ENCODE results near the gene TTC7B.

Gene TTC7B

DNA sequence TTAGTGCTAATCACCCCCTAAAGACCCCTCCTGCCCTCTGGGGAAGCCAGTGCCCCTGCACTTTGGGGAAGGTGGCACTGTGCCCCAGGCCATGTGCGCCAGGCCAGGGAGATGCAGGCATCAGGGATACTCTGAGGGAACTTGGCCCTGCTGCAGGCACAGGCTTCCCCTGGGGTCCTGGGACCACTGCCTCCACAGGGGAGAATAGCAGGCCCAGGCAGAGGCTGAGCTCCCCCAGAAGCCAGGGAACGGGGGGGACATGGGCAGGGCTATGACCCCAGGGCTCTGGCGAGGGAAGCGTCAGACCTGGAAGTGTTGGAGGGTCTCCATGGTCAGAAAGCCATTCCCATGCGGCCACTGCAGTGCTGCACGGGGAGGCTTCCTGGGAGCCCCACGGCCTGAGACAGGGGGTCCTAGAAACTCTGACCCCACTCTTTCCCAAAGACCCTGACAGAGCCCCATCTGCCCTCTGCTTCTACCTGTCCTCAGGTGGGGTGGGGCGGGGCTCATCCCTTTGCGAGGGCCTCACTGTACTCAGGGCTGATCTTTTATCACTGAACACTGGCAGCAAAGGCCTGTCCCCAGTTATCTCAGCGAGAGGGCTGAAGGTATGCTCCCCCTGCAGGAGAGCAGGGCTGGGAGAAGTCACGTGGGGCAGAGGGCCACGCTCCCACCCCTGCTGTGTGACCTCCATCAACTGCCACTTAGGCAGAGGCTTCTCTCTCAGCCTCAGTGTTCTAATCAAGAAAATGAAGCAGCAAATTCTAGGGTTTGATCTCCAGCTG lies 259.4 kb downstream of the TTC7B start:
- H3K9ac ChIP-seq (ENCODE audit: low read depth, low read length) = no peak overlapping the region
- 90% methylated on average over 12 of the region's 12 CpGs for WGBS

DNA sequence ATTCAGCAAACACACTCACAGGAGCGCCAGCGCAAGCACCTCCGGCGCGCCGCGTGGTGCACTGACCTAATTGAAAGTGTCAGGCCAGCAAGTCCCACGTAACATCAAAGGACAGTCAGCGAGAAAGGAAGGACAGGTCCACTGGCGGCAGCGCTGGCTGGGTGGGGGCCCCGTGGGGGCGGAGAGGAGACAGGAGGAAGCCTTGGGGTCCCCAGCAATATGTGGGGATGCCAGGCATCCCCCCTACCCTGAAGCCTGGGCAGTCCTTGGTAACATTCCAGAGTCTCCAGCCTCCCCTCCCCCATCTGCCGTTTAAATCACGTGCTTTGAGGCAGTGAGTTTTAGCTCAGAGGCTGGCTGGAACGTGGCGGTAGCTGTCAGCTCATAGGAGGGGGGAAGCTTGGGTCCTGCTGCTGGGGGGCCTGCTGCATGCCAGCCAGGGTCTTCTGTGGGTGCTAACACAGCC lies 260.2 kb downstream of the TTC7B start:
- H3K27ac ChIP-seq (ENCODE audit: low read depth, low read length) = no peak overlapping the region
- 41% methylated on average over 17 of the region's 17 CpGs for WGBS
- H3K4me3 ChIP-seq (ENCODE audit: low read length) = peak overlapping the region; percentile 8; the same call in 1 of the 2 replicates
- H3K9ac ChIP-seq (ENCODE audit: low read depth, low read length) = 0 out of 2 replicates have a peak overlapping the region, but pooled peaks have one; percentile 21
- H3K4me1 ChIP-seq (ENCODE audit: insufficient read depth, low read length) = peaks cover 13% of the 10 kb centered on the region
- no peaks in the 10 kb centered on the region for H3K36me3 ChIP-seq (ENCODE audit: insufficient read depth, low read length)
- no peaks in the 10 kb centered on the region for H3K27me3 ChIP-seq (ENCODE audit: insufficient read depth, low read length)
- no peaks in the 10 kb centered on the region for H3K9me3 ChIP-seq (ENCODE audit: insufficient read depth, low read depth, low read length)

More for the DNA sequence above, 259.4 kb downstream of the TTC7B start:
- no peak overlapping the region for H3K27ac ChIP-seq (ENCODE audit: low read depth, low read length)
- no peak overlapping the region for H3K4me3 ChIP-seq (ENCODE audit: low read length)
- no peaks in the 10 kb centered on the region for H3K9me3 ChIP-seq (ENCODE audit: insufficient read depth, low read depth, low read length)
- H3K4me1 ChIP-seq (ENCODE audit: insufficient read depth, low read length) = peaks cover 13% of the 10 kb centered on the region
- H3K36me3 ChIP-seq (ENCODE audit: insufficient read depth, low read length) = no peaks in the 10 kb centered on the region
- no peaks in the 10 kb centered on the region for H3K27me3 ChIP-seq (ENCODE audit: insufficient read depth, low read length)

DNA sequence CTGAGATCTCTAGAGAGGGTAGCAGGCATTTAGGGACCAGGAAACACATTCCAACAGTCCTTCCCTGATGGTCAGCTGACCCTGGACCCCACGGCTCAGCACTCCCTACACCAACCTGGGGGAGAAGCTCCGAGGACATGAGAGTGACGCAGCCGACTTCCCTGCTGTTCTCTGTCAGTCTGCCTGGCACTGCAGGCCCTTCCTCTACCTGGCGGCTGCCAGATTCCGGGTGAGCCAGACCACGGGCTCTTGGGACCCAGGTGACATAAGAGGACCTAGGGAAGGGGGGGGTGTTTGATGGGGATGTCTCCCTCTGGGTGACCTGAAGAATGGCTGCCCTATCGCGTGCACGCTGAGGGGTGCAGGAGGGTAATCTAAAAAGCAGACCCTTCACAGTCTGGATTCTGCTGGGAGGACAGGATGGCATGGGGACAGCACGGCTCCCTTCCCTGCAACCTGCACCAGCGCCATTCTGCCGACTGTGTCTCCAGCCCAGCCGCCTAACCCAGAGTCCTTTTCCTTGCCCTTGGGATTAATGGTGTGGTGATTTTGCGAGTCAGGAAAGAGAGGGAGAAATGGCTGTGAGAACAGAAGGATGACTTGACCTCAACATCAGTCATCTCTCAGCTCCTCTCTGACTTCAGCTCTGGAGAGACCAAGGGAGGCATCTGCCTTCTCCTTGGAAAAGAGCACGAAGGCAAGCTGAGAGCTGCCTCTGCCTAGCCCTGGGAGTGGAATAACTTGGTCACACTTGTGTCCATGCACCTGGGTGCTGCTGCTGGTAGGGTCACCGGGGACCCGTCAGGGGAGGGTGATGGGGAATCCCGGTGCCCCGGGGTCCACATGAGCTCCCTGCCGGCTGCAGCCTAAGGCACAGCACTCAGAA lies 260.9 kb downstream of the TTC7B start:
- H3K4me1 ChIP-seq (ENCODE audit: insufficient read depth, low read length) = peaks cover 13% of the 10 kb centered on the region
- no peak overlapping the region for H3K27ac ChIP-seq (ENCODE audit: low read depth, low read length)
- no peak overlapping the region for H3K4me3 ChIP-seq (ENCODE audit: low read length)
- peaks cover 1% of the 10 kb centered on the region; the same call in 1 of the 2 replicates for H3K9me3 ChIP-seq (ENCODE audit: insufficient read depth, low read depth, low read length)
- WGBS = 86% methylated on average over 21 of the region's 21 CpGs
- H3K36me3 ChIP-seq (ENCODE audit: insufficient read depth, low read length) = no peaks in the 10 kb centered on the region
- H3K27me3 ChIP-seq (ENCODE audit: insufficient read depth, low read length) = no peaks in the 10 kb centered on the region
- H3K9ac ChIP-seq (ENCODE audit: low read depth, low read length) = 0 out of 2 replicates have a peak overlapping the region, but pooled peaks have one; percentile 21

DNA sequence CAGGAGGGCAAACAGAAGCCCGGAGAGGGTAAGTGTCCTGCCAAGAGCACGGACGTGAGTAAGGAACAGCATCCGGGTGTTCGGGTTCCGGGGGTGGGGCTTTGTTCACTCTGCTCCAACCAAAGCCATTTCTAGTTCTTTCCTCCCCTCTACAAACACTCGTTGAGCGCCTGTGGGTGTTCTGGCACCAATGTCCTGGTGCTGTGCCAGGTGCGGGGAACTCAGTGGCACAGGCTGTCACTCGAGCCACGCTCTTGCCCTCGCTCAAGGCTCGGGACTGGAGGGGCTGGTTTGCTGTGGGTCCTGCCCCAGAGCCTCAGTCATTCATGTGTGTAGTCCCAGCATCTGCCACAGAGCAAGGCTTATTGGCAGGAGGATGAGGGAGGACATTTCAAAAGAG lies 261.9 kb downstream of the TTC7B start:
- no peak overlapping the region for H3K27ac ChIP-seq (ENCODE audit: low read depth, low read length)
- 91% methylated on average over 13 of the region's 13 CpGs for WGBS
- H3K4me3 ChIP-seq (ENCODE audit: low read length) = no peak overlapping the region
- no peaks in the 10 kb centered on the region for H3K27me3 ChIP-seq (ENCODE audit: insufficient read depth, low read length)
- H3K9me3 ChIP-seq (ENCODE audit: insufficient read depth, low read depth, low read length) = peaks cover 3% of the 10 kb centered on the region; the same call in 1 of the 2 replicates
- peaks cover 13% of the 10 kb centered on the region for H3K4me1 ChIP-seq (ENCODE audit: insufficient read depth, low read length)
- H3K36me3 ChIP-seq (ENCODE audit: insufficient read depth, low read length) = no peaks in the 10 kb centered on the region
- H3K9ac ChIP-seq (ENCODE audit: low read depth, low read length) = no peak overlapping the region

DNA sequence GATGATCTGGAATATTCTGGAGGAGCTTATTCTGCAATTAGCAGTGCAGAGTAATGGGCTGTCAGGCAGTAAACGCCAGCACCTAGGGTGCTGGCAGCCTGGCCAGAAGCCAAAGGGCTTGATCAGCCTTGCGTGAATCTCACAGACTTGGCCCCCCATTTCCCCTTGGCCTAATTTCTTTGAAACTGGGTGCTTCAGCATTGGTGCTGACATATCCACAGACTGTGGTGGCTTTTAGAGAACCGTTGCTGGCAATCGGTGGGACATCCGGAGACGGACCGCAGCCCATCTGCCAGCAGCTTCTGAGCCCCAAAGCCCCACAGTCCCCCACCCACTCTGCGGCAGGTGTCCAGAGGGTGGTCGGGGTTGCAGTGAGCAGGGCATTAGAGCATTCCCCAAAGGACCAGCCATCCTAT lies 262.3 kb downstream of the TTC7B start:
- H3K36me3 ChIP-seq (ENCODE audit: insufficient read depth, low read length) = no peaks in the 10 kb centered on the region
- peaks cover 3% of the 10 kb centered on the region; the same call in 1 of the 2 replicates for H3K9me3 ChIP-seq (ENCODE audit: insufficient read depth, low read depth, low read length)
- H3K4me3 ChIP-seq (ENCODE audit: low read length) = no peak overlapping the region
- WGBS = 84% methylated on average over 9 of the region's 9 CpGs
- peaks cover 13% of the 10 kb centered on the region for H3K4me1 ChIP-seq (ENCODE audit: insufficient read depth, low read length)
- no peaks in the 10 kb centered on the region for H3K27me3 ChIP-seq (ENCODE audit: insufficient read depth, low read length)
- no peak overlapping the region for H3K27ac ChIP-seq (ENCODE audit: low read depth, low read length)
- no peak overlapping the region for H3K9ac ChIP-seq (ENCODE audit: low read depth, low read length)

DNA sequence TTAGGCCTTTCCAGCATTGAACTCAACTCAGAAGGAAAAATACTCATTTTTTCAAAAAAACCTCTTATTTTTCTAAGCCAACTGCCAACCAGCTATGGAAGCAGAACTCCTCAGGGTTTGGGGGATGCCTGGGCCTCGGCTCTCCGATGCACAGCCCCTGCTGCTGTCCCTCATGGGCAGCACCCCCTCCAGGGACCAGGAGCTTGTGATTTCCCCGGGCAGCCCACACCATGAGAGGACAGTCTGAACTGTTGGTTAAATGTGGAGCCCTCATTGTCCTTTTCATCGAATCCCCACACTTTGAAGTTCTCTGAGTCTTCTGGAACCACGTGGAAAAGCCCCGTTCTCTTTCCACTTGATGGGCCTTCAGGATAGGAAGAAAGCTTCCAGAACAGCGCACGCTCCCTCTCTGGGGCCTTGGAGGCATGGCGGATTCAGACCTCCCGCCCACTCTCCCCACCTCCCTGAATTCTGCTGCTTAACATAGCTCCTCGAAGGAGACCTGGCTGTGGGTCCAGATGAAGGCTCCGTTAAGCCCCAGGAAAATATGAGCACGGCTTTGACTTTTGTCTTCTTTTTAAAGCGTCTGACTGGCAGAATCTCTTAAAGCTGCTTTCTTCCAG lies 262.8 kb downstream of the TTC7B start:
- Histone ChIP-seq H3K9me3 (ENCODE audit: insufficient read depth, low read depth, low read length) (peaks cover 3% of the 10 kb centered on the region; the same call in 1 of the 2 replicates), H3K27ac (ENCODE audit: low read depth, low read length) (no peak overlapping the region), H3K27me3 (ENCODE audit: insufficient read depth, low read length) (no peaks in the 10 kb centered on the region), H3K9ac (ENCODE audit: low read depth, low read length) (no peak overlapping the region), H3K4me3 (ENCODE audit: low read length) (no peak overlapping the region), H3K36me3 (ENCODE audit: insufficient read depth, low read length) (no peaks in the 10 kb centered on the region), H3K4me1 (ENCODE audit: insufficient read depth, low read length) (peaks cover 13% of the 10 kb centered on the region)
- 83% methylated on average over 14 of the region's 14 CpGs for WGBS

DNA sequence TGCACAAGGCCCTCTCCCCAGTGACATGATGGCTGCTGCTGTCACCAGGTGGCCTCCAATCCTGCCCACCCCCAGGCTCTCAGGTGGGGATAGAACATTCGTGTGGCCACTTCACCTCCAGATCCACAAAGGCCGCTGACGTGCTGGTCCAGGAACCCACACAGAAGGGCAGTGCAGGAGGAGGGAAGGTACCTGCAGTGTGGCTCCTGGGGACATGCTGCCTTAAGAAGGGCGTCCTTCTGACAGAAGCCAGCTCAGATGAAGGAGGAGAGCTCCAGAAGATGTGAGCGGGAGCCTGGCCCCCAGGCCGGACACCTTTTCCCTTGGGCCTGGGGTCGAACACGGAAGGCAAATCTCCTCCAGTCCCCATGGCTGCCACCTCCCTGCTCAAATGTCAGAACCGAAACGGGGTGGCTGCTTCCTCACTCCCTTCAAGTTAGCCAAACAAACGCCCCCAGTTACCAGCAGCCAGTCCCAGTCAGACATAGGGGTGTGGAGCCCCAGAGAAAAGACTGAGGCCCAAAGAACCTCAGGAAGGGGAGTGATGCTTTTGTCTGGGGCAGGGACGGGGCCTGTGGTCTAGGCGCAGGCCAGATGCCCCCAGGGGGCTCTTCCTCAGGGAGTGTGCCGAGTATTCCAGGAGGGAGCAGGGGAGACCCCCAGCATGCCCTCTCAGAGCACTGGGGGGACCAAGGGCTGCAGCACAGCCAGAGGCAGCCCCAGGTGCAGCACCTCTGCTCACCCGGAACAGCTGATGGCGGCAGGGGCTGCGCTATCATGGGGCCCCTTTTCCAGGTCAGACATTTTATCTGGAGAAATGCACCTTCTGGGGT lies 263.5 kb downstream of the TTC7B start:
- Histone ChIP-seq H3K4me1 (ENCODE audit: insufficient read depth, low read length) (peaks cover 13% of the 10 kb centered on the region), H3K27ac (ENCODE audit: low read depth, low read length) (no peak overlapping the region), H3K9me3 (ENCODE audit: insufficient read depth, low read depth, low read length) (peaks cover 3% of the 10 kb centered on the region; the same call in 1 of the 2 replicates), H3K36me3 (ENCODE audit: insufficient read depth, low read length) (no peaks in the 10 kb centered on the region), H3K27me3 (ENCODE audit: insufficient read depth, low read length) (no peaks in the 10 kb centered on the region), H3K4me3 (ENCODE audit: low read length) (no peak overlapping the region), H3K9ac (ENCODE audit: low read depth, low read length) (no peak overlapping the region)
- 93% methylated on average over 17 of the region's 17 CpGs for WGBS

DNA sequence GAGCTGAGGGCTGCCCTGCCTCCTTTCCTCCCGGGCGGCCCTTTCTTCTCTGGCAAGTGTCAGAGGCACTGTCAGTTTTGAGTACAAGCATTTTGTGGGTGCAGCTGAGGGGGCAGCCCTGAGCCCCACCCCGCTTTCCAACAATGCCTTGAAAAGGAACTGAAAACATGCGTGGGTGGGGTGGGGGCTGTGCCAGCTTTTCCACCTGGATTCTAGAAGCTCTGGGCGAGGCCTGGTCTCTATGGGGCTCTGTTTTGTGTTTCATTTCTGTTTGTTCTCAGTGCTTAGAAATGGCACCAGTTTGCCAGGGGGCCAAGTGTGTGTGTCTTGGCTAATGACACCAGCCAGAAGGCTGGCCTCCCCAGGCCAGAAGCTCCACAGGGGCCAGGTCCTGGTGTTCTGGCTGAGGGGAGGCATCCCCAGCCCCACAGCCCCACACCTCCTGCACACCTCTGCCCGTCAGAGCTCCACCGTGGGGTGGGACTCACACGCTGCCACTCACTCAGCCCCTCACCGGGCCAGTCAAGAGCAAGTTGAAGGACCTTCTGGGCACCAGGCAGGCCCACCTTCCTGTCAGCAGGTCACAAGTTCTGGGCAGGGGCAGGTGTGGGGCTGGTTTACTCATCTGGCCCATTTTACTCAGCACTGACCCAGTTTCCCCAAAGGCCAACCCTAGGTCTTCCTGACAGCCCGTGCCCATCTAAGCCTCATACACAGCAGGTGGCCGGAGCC lies 264.3 kb downstream of the TTC7B start:
- Histone ChIP-seq H3K27ac (ENCODE audit: low read depth, low read length) (no peak overlapping the region), H3K36me3 (ENCODE audit: insufficient read depth, low read length) (no peaks in the 10 kb centered on the region), H3K9me3 (ENCODE audit: insufficient read depth, low read depth, low read length) (peaks cover 3% of the 10 kb centered on the region; the same call in 1 of the 2 replicates), H3K4me3 (ENCODE audit: low read length) (no peak overlapping the region), H3K27me3 (ENCODE audit: insufficient read depth, low read length) (no peaks in the 10 kb centered on the region), H3K9ac (ENCODE audit: low read depth, low read length) (no peak overlapping the region), H3K4me1 (ENCODE audit: insufficient read depth, low read length) (peaks cover 13% of the 10 kb centered on the region)
- WGBS = 91% methylated on average over 11 of the region's 11 CpGs

DNA sequence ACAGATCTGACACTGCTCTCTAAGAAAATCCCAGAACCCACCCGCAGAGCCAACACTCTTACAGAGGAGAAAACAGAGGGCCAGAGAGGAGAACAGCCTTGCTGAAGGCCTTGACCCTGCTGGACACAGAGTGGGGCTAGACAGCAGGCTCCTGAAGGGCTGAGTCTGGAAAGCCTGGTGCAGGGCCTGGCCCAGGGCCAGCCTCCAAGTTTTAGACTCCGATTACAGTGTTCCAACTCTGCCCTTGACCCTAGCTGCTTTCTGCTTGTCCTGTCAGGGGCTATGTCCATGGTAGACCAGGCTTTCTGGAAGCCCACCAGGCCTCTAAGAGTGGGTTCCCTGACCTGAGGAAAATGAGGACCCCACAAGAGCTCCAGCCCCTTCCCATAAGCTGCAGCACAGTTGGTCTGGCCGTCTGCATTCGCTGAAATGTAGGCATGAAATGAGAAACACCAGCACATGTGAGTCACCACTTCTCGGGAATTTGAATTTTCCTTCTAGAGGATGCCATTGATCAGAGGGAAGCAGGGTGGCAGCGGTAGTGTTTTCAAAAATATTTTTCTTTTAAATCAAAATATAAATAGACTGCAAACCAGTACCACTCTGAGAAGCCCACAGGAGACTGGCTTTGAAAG lies 265.0 kb downstream of the TTC7B start:
- Histone ChIP-seq H3K36me3 (ENCODE audit: insufficient read depth, low read length) (no peaks in the 10 kb centered on the region), H3K9me3 (ENCODE audit: insufficient read depth, low read depth, low read length) (peaks cover 3% of the 10 kb centered on the region; the same call in 1 of the 2 replicates), H3K27ac (ENCODE audit: low read depth, low read length) (no peak overlapping the region), H3K4me3 (ENCODE audit: low read length) (no peak overlapping the region), H3K9ac (ENCODE audit: low read depth, low read length) (no peak overlapping the region), H3K4me1 (ENCODE audit: insufficient read depth, low read length) (peaks cover 15% of the 10 kb centered on the region), H3K27me3 (ENCODE audit: insufficient read depth, low read length) (no peaks in the 10 kb centered on the region)
- 87% methylated on average over 5 of the region's 6 CpGs for WGBS
